Stimulated activated CD8-positive, alpha-beta memory T cell treated with anti-CD3 and anti-CD28 coated beads, Interleukin-15, amount 100 ng/mL, for 48 hours (primary cell): ENCODE data around the gene RUNX1.

Experiments used
- DNase-seq, 2 donors: peaks; one replicate each; pipeline ENCODE4 v3.0.0-alpha.2; 2020; ENCODE audit warnings: low read depth in 2 of 2

RUNX1 gene

GRCh38 chr21:34857122-34857713 lies 191.9 kb downstream of the RUNX1 start:
- no peak for DNase-seq

- DNase-seq: no peak
Observed at GRCh38 chr21:34852448-34852847, 196.7 kb downstream of the RUNX1 start.

- no peak for DNase-seq
Observed at GRCh38 chr21:34850166-34850690, 198.9 kb downstream of the RUNX1 start.

GRCh38 chr21:34846601-34847112 lies 202.4 kb downstream of the RUNX1 start:
- DNase-seq: no peak

- peak in 1 of 2 donors; percentile 15 for DNase-seq
Observed at GRCh38 chr21:34845521-34846451, 203.3 kb downstream of the RUNX1 start.

GRCh38 chr21:34844924-34845238 lies 204.2 kb downstream of the RUNX1 start:
- no peak for DNase-seq

- no peak for DNase-seq
Observed at GRCh38 chr21:34844013-34844923, 204.8 kb downstream of the RUNX1 start.

GRCh38 chr21:34843562-34843961 lies 205.5 kb downstream of the RUNX1 start:
- DNase-seq: no peak

GRCh38 chr21:34841154-34841553 lies 207.9 kb downstream of the RUNX1 start:
- no peak for DNase-seq

- DNase-seq: no peak
Observed at GRCh38 chr21:34840693-34841092, 208.4 kb downstream of the RUNX1 start.

GRCh38 chr21:34838956-34839820 lies 209.9 kb downstream of the RUNX1 start:
- no peak for DNase-seq

GRCh38 chr21:34836933-34837505 lies 212.1 kb downstream of the RUNX1 start:
- DNase-seq: no peak

GRCh38 chr21:34836103-34836932 lies 212.8 kb downstream of the RUNX1 start:
- peak; percentile 19 to 39 for DNase-seq

GRCh38 chr21:34835526-34835925 lies 213.6 kb downstream of the RUNX1 start:
- DNase-seq: no peak

GRCh38 chr21:34834852-34835501 lies 214.1 kb downstream of the RUNX1 start:
- DNase-seq: no peak

GRCh38 chr21:34834290-34834689 lies 214.8 kb downstream of the RUNX1 start:
- DNase-seq: no peak

- DNase-seq: no peak
Observed at GRCh38 chr21:34833465-34833864, 215.6 kb downstream of the RUNX1 start.

GRCh38 chr21:34830386-34831170 lies 218.5 kb downstream of the RUNX1 start:
- no peak for DNase-seq
